Measurements from ENCODE around the gene SLCO4C1. TPM values are rescaled to one million over a fixed set of nuclear protein-coding genes. Genes with fewer than 3 reads are reported as not detected.
"Not testable (repeated sequence)": the region's sequence is repeated elsewhere in the genome, so short reads cannot be mapped to it uniquely, and the experiment has no call there.

The SLCO4C1 gene
- polyA plus RNA-seq (0.12 TPM in 1 of 2 replicates, not detected in the other), polyA minus RNA-seq (not detected in 2 replicates)

- Histone ChIP-seq H3K79me2 (replicated peaks; ENCODE audit: insufficient read depth, low read length) (no peaks in the 10 kb centered on the region), H4K20me1 (ENCODE audit: insufficient read depth) (no peaks in the 10 kb centered on the region), H3K9me3 (ENCODE audit: low read length) (no peaks in the 10 kb centered on the region), H3K36me3 (ENCODE audit: insufficient read depth, low read length) (no peaks in the 10 kb centered on the region), H3K9me2 (ENCODE audit: insufficient read depth, low read length) (no peaks in the 10 kb centered on the region), H3K27me3 (ENCODE audit: insufficient read depth, low read depth, low read length) (peaks cover 20% of the 10 kb centered on the region), H3F3A (ENCODE audit: insufficient read depth, low read length, poor library complexity, severe bottlenecking) (no peaks in the 10 kb centered on the region), H3K9ac (ENCODE audit: low read length) (no peak within 1 kb of the TSS), H3K4me2 (ENCODE audit: low read length) (no peak within 1 kb of the TSS), H3K4me3 (ENCODE audit: low read length) (peak within 1 kb of the TSS; percentile 62), H2AFZ (ENCODE audit: low read depth, low read length) (no peak within 1 kb of the TSS), H3K27ac (ENCODE audit: low read length) (no peak within 1 kb of the TSS)
- TF ChIP-seq CTCF (IDR thresholded peaks at IDR 0.05; ENCODE audit: poor library complexity, severe bottlenecking) = peak; percentile 65
- TF ChIP-seq EP300 (conservative IDR thresholded peaks at IDR 0.05; ENCODE audit: poor library complexity, severe bottlenecking) = no peak
- TF ChIP-seq SMC3 (conservative IDR thresholded peaks at IDR 0.05; ENCODE audit: poor library complexity) = peak; percentile 17
- no peak for TF ChIP-seq EZH2 (IDR thresholded peaks at IDR 0.05; ENCODE audit: borderline replicate concordance, insufficient read depth, low read length, poor library complexity, severe bottlenecking)
These were observed at the start of gene SLCO4C1 for GRCh38 chr5:102296178-102296817. Gene SLCO4C1 (minus strand): TSS chr5:102296284. CDS start chr5:102296262, 22 bp downstream.

- Histone ChIP-seq H4K20me1 (ENCODE audit: insufficient read depth) (no peaks in the 10 kb centered on the region), H3K27me3 (ENCODE audit: insufficient read depth, low read depth, low read length) (no peaks in the 10 kb centered on the region), H3K36me3 (ENCODE audit: insufficient read depth, low read length) (no peaks in the 10 kb centered on the region), H3F3A (ENCODE audit: insufficient read depth, low read length, poor library complexity, severe bottlenecking) (no peaks in the 10 kb centered on the region), H3K27ac (ENCODE audit: low read length) (no peak overlapping the region), H3K4me2 (ENCODE audit: low read length) (no peak overlapping the region), H3K4me3 (ENCODE audit: low read length) (no peak overlapping the region), H3K9me2 (ENCODE audit: insufficient read depth, low read length) (no peaks in the 10 kb centered on the region), H3K79me2 (replicated peaks; ENCODE audit: insufficient read depth, low read length) (no peaks in the 10 kb centered on the region), H3K9ac (ENCODE audit: low read length) (no peak overlapping the region), H3K9me3 (ENCODE audit: low read length) (no peaks in the 10 kb centered on the region), H2AFZ (ENCODE audit: low read depth, low read length) (no peak overlapping the region)
- no peak for TF ChIP-seq EP300 (conservative IDR thresholded peaks at IDR 0.05; ENCODE audit: poor library complexity, severe bottlenecking)
- TF ChIP-seq TAF1 (IDR thresholded peaks at IDR 0.05; ENCODE audit: low read depth) = no peak
These were observed 45.7 kb upstream of the SLCO4C1 start for GRCh38 chr5:102341681-102342288.

- Histone ChIP-seq H3K4me3 (ENCODE audit: low read length) (no peak overlapping the region), H3K9ac (ENCODE audit: low read length) (no peak overlapping the region), H3K36me3 (ENCODE audit: insufficient read depth, low read length) (no peaks in the 10 kb centered on the region), H4K20me1 (ENCODE audit: insufficient read depth) (no peaks in the 10 kb centered on the region), H3F3A (ENCODE audit: insufficient read depth, low read length, poor library complexity, severe bottlenecking) (no peaks in the 10 kb centered on the region), H3K27me3 (ENCODE audit: insufficient read depth, low read depth, low read length) (no peaks in the 10 kb centered on the region), H3K79me2 (replicated peaks; ENCODE audit: insufficient read depth, low read length) (no peaks in the 10 kb centered on the region), H3K27ac (ENCODE audit: low read length) (no peak overlapping the region), H3K4me2 (ENCODE audit: low read length) (no peak overlapping the region), H2AFZ (ENCODE audit: low read depth, low read length) (no peak overlapping the region), H3K9me2 (ENCODE audit: insufficient read depth, low read length) (no peaks in the 10 kb centered on the region), H3K9me3 (ENCODE audit: low read length) (no peaks in the 10 kb centered on the region)
- TF ChIP-seq EP300 (conservative IDR thresholded peaks at IDR 0.05; ENCODE audit: poor library complexity, severe bottlenecking) = no peak
- no peak for TF ChIP-seq RAD21 (conservative IDR thresholded peaks at IDR 0.05)
- TF ChIP-seq CTCF (IDR thresholded peaks at IDR 0.05; ENCODE audit: poor library complexity, severe bottlenecking) = no peak
- TF ChIP-seq MXI1 (conservative IDR thresholded peaks at IDR 0.05; ENCODE audit: poor library complexity, severe bottlenecking) = no peak
- TF ChIP-seq SMC3 (conservative IDR thresholded peaks at IDR 0.05; ENCODE audit: poor library complexity) = no peak
- no peak for TF ChIP-seq EZH2 (IDR thresholded peaks at IDR 0.05; ENCODE audit: borderline replicate concordance, insufficient read depth, low read length, poor library complexity, severe bottlenecking)
- TF ChIP-seq POLR2AphosphoS5 (IDR thresholded peaks at IDR 0.05) = no peak
- TF ChIP-seq REST (IDR thresholded peaks at IDR 0.05; ENCODE audit: borderline replicate concordance) = no peak
- no peak for TF ChIP-seq TAF1 (IDR thresholded peaks at IDR 0.05; ENCODE audit: low read depth)
These were observed 28.6 kb upstream of the SLCO4C1 start for GRCh38 chr5:102324714-102325113.

GRCh38 chr5:102318801-102319200, 22.7 kb upstream of the SLCO4C1 start:
- H3K27ac ChIP-seq (ENCODE audit: low read length); H3K9ac ChIP-seq (ENCODE audit: low read length); H3K4me3 ChIP-seq (ENCODE audit: low read length); H3K9me3 ChIP-seq (ENCODE audit: low read length); H3K9me2 ChIP-seq (ENCODE audit: insufficient read depth, low read length); H3K27me3 ChIP-seq (ENCODE audit: insufficient read depth, low read depth, low read length); H4K20me1 ChIP-seq (ENCODE audit: insufficient read depth); H3F3A ChIP-seq (ENCODE audit: insufficient read depth, low read length, poor library complexity, severe bottlenecking); H3K36me3 ChIP-seq (ENCODE audit: insufficient read depth, low read length); H3K4me2 ChIP-seq (ENCODE audit: low read length); H2AFZ ChIP-seq (ENCODE audit: low read depth, low read length); H3K79me2 ChIP-seq (replicated peaks; ENCODE audit: insufficient read depth, low read length): not testable (repeated sequence)
